Thyroid gland (tissue), 4 donors: ENCODE data around the gene PAEP. TPM values are rescaled to one million over a fixed set of nuclear protein-coding genes. Genes with fewer than 3 reads are reported as not detected.

ENCODE experiments used
- DNase-seq, 2 donors: peaks; one replicate each; pipeline ENCODE4 v3.0.0-alpha.2; 2019
- H3K27ac ChIP-seq, 3 donors: fragments of 200-600 bp; sonication (generic); 1 replicate in 2 of 3; 2 replicates in 1 of 3; pipeline ENCODE4 v1.5.1; 2016 to 2019; ENCODE audit warnings: mild to moderate bottlenecking in 1 of 3, moderate library complexity in 1 of 3
- H3K27me3 ChIP-seq: fragments of 200-600 bp; sonication (generic); one replicate; pipeline ENCODE4 v1.5.1; 2019
- H3K36me3 ChIP-seq, 2 donors: fragments of 200-600 bp; sonication (generic); one replicate each; pipeline ENCODE4 v1.5.1; 2016 to 2019
- H3K4me1 ChIP-seq, 2 donors: fragments of 200-600 bp; sonication (generic); one replicate each; pipeline ENCODE4 v1.5.1; 2017 to 2019
- H3K4me3 ChIP-seq, 3 donors: fragments of 200-600 bp; sonication (generic); replicated peaks in 1 of 3; 1 replicate in 2 of 3; 2 replicates in 1 of 3; pipeline ENCODE4 v1.5.1; 2016; ENCODE audit warnings: mild to moderate bottlenecking in 1 of 3
- H3K9me3 ChIP-seq: fragments of 200-600 bp; sonication (generic); one replicate; pipeline ENCODE4 v1.5.1; 2017
- CTCF ChIP-seq, 6 experiments: fragments of 200-600 bp in 3 of 6; fragments of 450-650 bp in 3 of 6; sonication (generic) in 3 of 6; IDR thresholded peaks; one replicate each; pipeline ENCODE4 v1.5.1; 2016 to 2019; ENCODE audit warnings: antibody characterized with exemption in 6 of 6, mild to moderate bottlenecking in 2 of 6, inconsistent platforms in 1 of 6, moderate library complexity in 1 of 6
- POLR2A ChIP-seq, 2 donors: fragments of 450-650 bp; IDR thresholded peaks; one replicate each; pipeline ENCODE4 v1.6.1; 2017; ENCODE audit warnings: antibody characterized with exemption in 2 of 2, mild to moderate bottlenecking in 2 of 2, moderate library complexity in 1 of 2
- WGBS, 2 donors: methylation state at CpG; one replicate each; pipeline ENCODE4 v1.1.5; 2017; 5-methylcytosine and 5-hydroxymethylcytosine counted together
- intact Hi-C: fragments of 100-400 bp; cut with DNase I; formaldehyde crosslinking; loops from one replicate; pipeline ENCODE4 v1.15.1; 2023
- total RNA-seq, 4 donors: library from RNA; depleted of rRNA; stranded (reverse); fragments of >200 nt; gene quantifications; one replicate each; pipeline ENCODE4 v1.2.3, GENCODE V29; 2016

The PAEP gene
- total RNA-seq, 4 donors from 2014 or later = not detected

- TF ChIP-seq POLR2A (IDR thresholded peaks at IDR 0.05) (no peak), CTCF (IDR thresholded peaks at IDR 0.05) (no peak)
- WGBS, 2 donors = 83 to 92% methylated on average over 7 to 12 of the region's 13 CpGs
- Histone ChIP-seq H3K9me3 (no peaks in the 10 kb centered on the region), H3K36me3 (no peaks in the 10 kb centered on the region), H3K27ac (no peak overlapping the region), H3K27me3 (no peaks in the 10 kb centered on the region), H3K4me3 (no peak overlapping the region), H3K4me1 (peaks cover under 1 to 2% of the 10 kb centered on the region in 2 donors)
- DNase-seq = no peak
- intact Hi-C loops = no loop called here
Observed at GRCh38 chr9:135610290-135611141, 49.0 kb downstream of the PAEP start.

GRCh38 chr9:135611142-135611874 lies 49.8 kb downstream of the PAEP start:
- Histone ChIP-seq H3K9me3 (no peaks in the 10 kb centered on the region), H3K36me3 (no peaks in the 10 kb centered on the region), H3K4me3 (no peak overlapping the region), H3K27me3 (no peaks in the 10 kb centered on the region), H3K4me1 (no peaks in the 10 kb centered on the region), H3K27ac (no peak overlapping the region)
- DNase-seq = no peak
- intact Hi-C loops = no loop called here
- no peak for TF ChIP-seq POLR2A (IDR thresholded peaks at IDR 0.05)
- TF ChIP-seq CTCF (IDR thresholded peaks at IDR 0.05) = no peak
- 65 to 93% methylated on average over 4 to 5 of the region's 7 CpGs for WGBS, 2 donors

- no peaks in the 10 kb centered on the region for H3K27me3 ChIP-seq
- TF ChIP-seq CTCF (IDR thresholded peaks at IDR 0.05) (no peak), POLR2A (IDR thresholded peaks at IDR 0.05) (no peak)
- no peak for DNase-seq
- no peak overlapping the region for H3K27ac ChIP-seq
- intact Hi-C loops = no loop called here
- H3K9me3 ChIP-seq = no peaks in the 10 kb centered on the region
- 16 to 21% methylated on average over 4 of the region's 4 CpGs for WGBS, 2 donors
- no peak overlapping the region for H3K4me3 ChIP-seq
- H3K4me1 ChIP-seq = no peaks in the 10 kb centered on the region
- no peaks in the 10 kb centered on the region for H3K36me3 ChIP-seq
Observed at GRCh38 chr9:135611875-135612209, 50.3 kb downstream of the PAEP start.

- TF ChIP-seq CTCF (IDR thresholded peaks at IDR 0.05) = no peak
- no peak overlapping the region for H3K27ac ChIP-seq
- H3K36me3 ChIP-seq = no peaks in the 10 kb centered on the region
- WGBS, 2 donors = 80 to 87% methylated on average over 1 to 8 of the region's 8 CpGs
- no peaks in the 10 kb centered on the region for H3K27me3 ChIP-seq
- no peak overlapping the region for H3K4me3 ChIP-seq
- no peaks in the 10 kb centered on the region for H3K9me3 ChIP-seq
- no peaks in the 10 kb centered on the region for H3K4me1 ChIP-seq
- intact Hi-C loops = no loop called here
- no peak for DNase-seq
Observed at GRCh38 chr9:135612437-135612836, 50.9 kb downstream of the PAEP start.
